ENCODE results near the gene SUSD2.

Gene SUSD2

DNA sequence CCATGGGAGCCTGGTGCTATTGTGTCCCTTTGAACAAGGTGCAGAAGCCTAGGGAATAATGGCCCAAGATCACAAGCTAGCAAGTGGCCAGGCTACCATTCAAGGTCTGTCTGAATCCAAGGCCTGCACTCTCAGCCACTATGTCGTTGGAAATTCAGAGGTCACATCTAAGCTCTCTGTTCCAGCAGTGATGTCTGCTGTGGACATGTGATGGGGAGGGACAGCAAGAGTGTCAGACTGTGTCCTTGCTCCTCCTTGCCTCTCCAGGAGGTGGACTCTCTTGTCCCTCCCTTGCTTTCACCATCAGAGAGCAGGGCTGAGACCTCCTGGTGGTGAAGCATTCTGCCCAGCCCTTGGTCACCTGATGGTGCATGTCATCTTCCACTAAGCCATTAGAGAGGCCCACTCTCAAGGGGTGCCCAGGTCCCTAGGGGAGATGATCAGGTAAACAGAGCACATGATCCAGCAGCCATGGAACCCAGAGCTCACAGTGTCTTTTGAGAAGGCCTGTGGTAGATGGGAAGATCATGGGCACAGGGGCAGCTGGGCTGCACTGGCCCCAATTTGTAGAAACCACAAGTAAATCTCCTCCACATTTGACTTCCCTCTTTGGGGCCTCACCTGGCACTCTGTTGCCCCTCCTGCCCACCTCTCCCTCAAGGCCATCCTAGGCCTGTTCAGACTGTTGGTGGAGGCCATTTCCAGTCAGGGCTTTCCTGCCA is 37.1 kb upstream of the SUSD2 start:
- no peak for TF ChIP-seq ZNF565 (CRISPR knock-in tag; conservative IDR thresholded peaks at IDR 0.05; ENCODE audit: low read depth)
- TF ChIP-seq ZFP3 (CRISPR knock-in tag; IDR thresholded peaks at IDR 0.05) = no peak
- TF ChIP-seq ZFP30 (CRISPR knock-in tag; IDR thresholded peaks at IDR 0.05) = no peak
- no peak for TF ChIP-seq ZC3H10 (CRISPR knock-in tag; IDR thresholded peaks at IDR 0.05)
- TF ChIP-seq TCF4 (CRISPR knock-in tag; IDR thresholded peaks at IDR 0.05; ENCODE audit: borderline replicate concordance) = no peak
- TF ChIP-seq SNAI2 (CRISPR knock-in tag; IDR thresholded peaks at IDR 0.05) = no peak
- TF ChIP-seq, protein P1, sequence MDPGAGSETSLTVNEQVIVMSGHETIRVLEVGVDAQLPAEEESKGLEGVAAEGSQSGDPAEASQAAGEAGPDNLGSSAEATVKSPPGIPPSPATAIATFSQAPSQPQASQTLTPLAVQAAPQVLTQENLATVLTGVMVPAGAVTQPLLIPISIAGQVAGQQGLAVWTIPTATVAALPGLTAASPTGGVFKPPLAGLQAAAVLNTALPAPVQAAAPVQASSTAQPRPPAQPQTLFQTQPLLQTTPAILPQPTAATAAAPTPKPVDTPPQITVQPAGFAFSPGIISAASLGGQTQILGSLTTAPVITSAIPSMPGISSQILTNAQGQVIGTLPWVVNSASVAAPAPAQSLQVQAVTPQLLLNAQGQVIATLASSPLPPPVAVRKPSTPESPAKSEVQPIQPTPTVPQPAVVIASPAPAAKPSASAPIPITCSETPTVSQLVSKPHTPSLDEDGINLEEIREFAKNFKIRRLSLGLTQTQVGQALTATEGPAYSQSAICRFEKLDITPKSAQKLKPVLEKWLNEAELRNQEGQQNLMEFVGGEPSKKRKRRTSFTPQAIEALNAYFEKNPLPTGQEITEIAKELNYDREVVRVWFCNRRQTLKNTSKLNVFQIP (CRISPR knock-in tag; IDR thresholded peaks at IDR 0.05; ENCODE audit: borderline replicate concordance, low read depth) = no peak
- TF ChIP-seq PPARA (CRISPR knock-in tag; IDR thresholded peaks at IDR 0.05; ENCODE audit: borderline replicate concordance) = no peak
- no peak for TF ChIP-seq ESRRG (CRISPR knock-in tag; IDR thresholded peaks at IDR 0.05)
- TF ChIP-seq, protein P2, sequence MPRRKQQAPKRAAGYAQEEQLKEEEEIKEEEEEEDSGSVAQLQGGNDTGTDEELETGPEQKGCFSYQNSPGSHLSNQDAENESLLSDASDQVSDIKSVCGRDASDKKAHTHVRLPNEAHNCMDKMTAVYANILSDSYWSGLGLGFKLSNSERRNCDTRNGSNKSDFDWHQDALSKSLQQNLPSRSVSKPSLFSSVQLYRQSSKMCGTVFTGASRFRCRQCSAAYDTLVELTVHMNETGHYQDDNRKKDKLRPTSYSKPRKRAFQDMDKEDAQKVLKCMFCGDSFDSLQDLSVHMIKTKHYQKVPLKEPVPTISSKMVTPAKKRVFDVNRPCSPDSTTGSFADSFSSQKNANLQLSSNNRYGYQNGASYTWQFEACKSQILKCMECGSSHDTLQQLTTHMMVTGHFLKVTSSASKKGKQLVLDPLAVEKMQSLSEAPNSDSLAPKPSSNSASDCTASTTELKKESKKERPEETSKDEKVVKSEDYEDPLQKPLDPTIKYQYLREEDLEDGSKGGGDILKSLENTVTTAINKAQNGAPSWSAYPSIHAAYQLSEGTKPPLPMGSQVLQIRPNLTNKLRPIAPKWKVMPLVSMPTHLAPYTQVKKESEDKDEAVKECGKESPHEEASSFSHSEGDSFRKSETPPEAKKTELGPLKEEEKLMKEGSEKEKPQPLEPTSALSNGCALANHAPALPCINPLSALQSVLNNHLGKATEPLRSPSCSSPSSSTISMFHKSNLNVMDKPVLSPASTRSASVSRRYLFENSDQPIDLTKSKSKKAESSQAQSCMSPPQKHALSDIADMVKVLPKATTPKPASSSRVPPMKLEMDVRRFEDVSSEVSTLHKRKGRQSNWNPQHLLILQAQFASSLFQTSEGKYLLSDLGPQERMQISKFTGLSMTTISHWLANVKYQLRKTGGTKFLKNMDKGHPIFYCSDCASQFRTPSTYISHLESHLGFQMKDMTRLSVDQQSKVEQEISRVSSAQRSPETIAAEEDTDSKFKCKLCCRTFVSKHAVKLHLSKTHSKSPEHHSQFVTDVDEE (CRISPR knock-in tag; IDR thresholded peaks at IDR 0.05) = no peak
- TF ChIP-seq CSDC2 (CRISPR knock-in tag; IDR thresholded peaks at IDR 0.05) = no peak
- no peak for TF ChIP-seq ZNF70 (CRISPR knock-in tag; IDR thresholded peaks at IDR 0.05)
- TF ChIP-seq ZNF8 (CRISPR knock-in tag; IDR thresholded peaks at IDR 0.05) = no peak
- no peak for TF ChIP-seq RARB (CRISPR knock-in tag; IDR thresholded peaks at IDR 0.05)
- no peak for ATAC-seq

DNA sequence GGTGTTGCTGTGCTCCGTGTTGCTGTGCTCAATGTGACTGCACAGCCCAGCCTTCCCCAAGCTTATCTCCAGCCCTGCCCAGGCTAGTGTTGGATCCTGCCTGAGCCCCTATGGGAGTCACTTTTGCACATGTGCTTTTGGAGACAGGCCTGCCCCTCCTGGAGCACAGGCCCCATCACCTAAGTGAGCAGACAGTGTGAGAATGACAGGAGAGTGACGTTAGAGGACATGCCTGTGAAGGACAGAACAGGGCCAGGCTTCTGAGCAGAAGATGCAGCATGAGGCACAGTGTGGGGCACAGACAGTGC is 36.6 kb upstream of the SUSD2 start:
- no peak for ATAC-seq
- TF ChIP-seq, protein P3, sequence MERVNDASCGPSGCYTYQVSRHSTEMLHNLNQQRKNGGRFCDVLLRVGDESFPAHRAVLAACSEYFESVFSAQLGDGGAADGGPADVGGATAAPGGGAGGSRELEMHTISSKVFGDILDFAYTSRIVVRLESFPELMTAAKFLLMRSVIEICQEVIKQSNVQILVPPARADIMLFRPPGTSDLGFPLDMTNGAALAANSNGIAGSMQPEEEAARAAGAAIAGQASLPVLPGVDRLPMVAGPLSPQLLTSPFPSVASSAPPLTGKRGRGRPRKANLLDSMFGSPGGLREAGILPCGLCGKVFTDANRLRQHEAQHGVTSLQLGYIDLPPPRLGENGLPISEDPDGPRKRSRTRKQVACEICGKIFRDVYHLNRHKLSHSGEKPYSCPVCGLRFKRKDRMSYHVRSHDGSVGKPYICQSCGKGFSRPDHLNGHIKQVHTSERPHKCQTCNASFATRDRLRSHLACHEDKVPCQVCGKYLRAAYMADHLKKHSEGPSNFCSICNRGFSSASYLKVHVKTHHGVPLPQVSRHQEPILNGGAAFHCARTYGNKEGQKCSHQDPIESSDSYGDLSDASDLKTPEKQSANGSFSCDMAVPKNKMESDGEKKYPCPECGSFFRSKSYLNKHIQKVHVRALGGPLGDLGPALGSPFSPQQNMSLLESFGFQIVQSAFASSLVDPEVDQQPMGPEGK (CRISPR knock-in tag; IDR thresholded peaks at IDR 0.05; ENCODE audit: borderline replicate concordance) = no peak
- TF ChIP-seq ESRRG (CRISPR knock-in tag; IDR thresholded peaks at IDR 0.05) = no peak

DNA sequence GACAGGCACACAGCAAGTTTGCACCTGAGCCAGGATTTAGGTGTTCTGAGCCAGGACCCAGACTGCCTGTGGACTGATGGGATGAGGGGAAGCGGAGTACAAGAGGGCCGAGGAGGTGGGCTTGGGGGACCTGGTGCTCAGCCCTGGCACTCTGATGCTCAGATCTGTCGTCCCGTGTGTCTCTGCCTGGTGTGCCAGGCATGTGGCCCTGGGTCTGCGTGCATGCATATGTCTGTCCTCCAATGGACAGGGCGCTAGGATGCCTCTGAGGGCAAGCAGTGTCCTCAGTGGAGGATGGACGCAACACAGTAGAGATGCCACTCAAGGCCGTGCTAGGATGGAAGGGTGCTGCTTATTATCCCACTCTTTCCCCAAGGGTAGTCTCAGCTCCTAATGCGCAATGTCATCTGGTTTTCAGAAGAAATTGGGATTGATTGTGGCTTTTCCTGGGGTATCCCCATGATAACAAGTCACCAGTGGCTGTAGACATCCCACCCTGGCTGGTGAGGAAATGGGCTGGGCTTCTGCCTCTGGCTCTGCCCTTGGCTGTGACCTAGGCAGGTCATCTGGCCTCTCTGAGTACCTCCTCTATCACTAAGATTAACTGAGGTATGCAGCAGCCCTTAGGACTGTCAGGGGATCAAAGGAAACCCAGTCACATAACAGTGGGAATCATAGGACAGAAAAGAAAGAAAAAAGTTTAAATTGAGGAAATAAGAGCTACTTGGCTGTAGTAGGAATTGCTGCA is 35.7 kb upstream of the SUSD2 start:
- peak; percentile 9; the same call in 2 of the 3 replicates for ATAC-seq
- TF ChIP-seq, protein P1 (CRISPR knock-in tag; IDR thresholded peaks at IDR 0.05; ENCODE audit: borderline replicate concordance, low read depth) = no peak

DNA sequence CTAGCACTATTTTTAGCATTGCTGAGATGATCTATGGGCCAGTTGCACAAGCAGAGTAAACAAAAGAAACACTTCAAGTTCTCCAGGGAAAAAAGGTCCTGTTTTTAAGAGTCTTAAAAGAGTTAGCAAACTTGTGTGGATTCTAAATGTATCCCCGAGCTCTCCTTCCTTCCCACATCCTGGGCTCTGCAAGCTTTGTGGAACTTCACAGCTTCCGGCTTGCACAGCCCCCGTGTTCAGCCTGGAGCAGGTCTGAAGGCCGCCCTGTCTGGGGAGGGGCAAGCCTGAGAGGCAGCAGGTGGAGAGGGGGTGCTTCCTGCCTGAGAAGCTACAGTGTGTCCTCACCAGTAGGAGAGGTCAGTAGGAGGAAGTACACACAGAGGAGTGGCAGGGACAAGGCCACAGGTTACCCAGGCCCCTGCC is 35.1 kb upstream of the SUSD2 start:
- ATAC-seq = peak; percentile 60
- TF ChIP-seq ZNF70 (CRISPR knock-in tag; IDR thresholded peaks at IDR 0.05) (no peak), ZNF565 (CRISPR knock-in tag; conservative IDR thresholded peaks at IDR 0.05; ENCODE audit: low read depth) (no peak), SNAI2 (CRISPR knock-in tag; IDR thresholded peaks at IDR 0.05) (no peak), GLIS3 (CRISPR knock-in tag; IDR thresholded peaks at IDR 0.05) (no peak), ZC3H10 (CRISPR knock-in tag; IDR thresholded peaks at IDR 0.05) (no peak)
- TF ChIP-seq, protein P2 (CRISPR knock-in tag; IDR thresholded peaks at IDR 0.05) = no peak
- TF ChIP-seq, protein P4, sequence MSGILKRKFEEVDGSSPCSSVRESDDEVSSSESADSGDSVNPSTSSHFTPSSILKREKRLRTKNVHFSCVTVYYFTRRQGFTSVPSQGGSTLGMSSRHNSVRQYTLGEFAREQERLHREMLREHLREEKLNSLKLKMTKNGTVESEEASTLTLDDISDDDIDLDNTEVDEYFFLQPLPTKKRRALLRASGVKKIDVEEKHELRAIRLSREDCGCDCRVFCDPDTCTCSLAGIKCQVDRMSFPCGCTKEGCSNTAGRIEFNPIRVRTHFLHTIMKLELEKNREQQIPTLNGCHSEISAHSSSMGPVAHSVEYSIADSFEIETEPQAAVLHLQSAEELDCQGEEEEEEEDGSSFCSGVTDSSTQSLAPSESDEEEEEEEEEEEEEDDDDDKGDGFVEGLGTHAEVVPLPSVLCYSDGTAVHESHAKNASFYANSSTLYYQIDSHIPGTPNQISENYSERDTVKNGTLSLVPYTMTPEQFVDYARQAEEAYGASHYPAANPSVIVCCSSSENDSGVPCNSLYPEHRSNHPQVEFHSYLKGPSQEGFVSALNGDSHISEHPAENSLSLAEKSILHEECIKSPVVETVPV (CRISPR knock-in tag; IDR thresholded peaks at IDR 0.05) = no peak
- TF ChIP-seq, protein P3 (CRISPR knock-in tag; IDR thresholded peaks at IDR 0.05; ENCODE audit: borderline replicate concordance) = no peak
- TF ChIP-seq, protein P5, sequence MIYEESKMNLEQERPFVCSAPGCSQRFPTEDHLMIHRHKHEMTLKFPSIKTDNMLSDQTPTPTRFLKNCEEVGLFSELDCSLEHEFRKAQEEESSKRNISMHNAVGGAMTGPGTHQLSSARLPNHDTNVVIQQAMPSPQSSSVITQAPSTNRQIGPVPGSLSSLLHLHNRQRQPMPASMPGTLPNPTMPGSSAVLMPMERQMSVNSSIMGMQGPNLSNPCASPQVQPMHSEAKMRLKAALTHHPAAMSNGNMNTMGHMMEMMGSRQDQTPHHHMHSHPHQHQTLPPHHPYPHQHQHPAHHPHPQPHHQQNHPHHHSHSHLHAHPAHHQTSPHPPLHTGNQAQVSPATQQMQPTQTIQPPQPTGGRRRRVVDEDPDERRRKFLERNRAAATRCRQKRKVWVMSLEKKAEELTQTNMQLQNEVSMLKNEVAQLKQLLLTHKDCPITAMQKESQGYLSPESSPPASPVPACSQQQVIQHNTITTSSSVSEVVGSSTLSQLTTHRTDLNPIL (CRISPR knock-in tag; IDR thresholded peaks at IDR 0.05; ENCODE audit: low read depth) = no peak

Data from SK-N-SH treated with all-trans-retinoic acid at 6 μM for 48 hours (cell line).